Measurements from ENCODE around the gene UBE2H.
"Not testable (repeated sequence)": the region's sequence is repeated elsewhere in the genome, so short reads cannot be mapped to it uniquely, and the experiment has no call there.

The UBE2H gene

DNA sequence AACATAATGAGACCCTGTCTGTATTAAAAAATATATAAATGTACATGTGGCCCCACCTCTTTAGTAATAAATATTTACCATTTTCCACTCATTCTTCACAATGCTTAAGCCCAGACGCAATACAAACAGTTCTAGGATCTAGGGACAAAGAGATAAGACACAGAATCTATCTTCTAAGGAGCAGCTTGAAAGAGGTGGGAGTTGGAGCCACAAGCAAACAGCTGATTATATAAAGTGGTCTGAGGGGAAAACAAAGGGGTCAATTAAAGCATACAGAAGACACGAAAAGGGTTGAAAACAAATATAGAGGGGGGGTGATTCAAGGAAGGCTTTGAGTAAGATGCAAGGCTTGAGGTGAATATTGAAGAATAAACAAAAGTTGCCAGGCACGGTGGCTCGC lies 43.1 kb downstream of the UBE2H start:
- no peak for DNase-seq

- DNase-seq: no peak
Measured at GRCh38 chr7:129908181-129908580, 44.6 kb downstream of the UBE2H start.

GRCh38 chr7:129907122-129907736 lies 45.5 kb downstream of the UBE2H start:
- DNase-seq: no peak

- no peak for DNase-seq
Measured at GRCh38 chr7:129906700-129907099, 46.1 kb downstream of the UBE2H start.

DNA sequence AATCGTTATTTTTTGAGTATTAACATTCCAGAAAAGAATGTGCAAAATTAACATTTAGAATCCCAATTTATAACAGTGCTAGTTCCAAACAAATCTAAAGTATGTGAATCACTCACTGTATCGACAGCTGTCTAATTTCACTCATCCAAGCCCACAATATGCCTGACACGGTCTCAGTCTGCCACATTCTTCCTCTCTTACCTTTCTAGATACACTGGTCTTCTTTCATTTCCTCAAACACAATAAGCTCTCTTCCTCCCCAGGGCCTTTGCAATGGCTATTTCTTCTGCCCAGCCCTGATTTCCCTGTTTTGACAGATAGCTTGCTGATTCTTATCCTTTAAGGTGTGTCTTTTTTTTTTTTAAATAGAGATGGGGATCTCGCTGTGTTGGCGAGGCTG lies 48.8 kb downstream of the UBE2H start:
- no peak for DNase-seq

GRCh38 chr7:129902788-129903422 lies 49.9 kb downstream of the UBE2H start:
- DNase-seq: no peak

DNA sequence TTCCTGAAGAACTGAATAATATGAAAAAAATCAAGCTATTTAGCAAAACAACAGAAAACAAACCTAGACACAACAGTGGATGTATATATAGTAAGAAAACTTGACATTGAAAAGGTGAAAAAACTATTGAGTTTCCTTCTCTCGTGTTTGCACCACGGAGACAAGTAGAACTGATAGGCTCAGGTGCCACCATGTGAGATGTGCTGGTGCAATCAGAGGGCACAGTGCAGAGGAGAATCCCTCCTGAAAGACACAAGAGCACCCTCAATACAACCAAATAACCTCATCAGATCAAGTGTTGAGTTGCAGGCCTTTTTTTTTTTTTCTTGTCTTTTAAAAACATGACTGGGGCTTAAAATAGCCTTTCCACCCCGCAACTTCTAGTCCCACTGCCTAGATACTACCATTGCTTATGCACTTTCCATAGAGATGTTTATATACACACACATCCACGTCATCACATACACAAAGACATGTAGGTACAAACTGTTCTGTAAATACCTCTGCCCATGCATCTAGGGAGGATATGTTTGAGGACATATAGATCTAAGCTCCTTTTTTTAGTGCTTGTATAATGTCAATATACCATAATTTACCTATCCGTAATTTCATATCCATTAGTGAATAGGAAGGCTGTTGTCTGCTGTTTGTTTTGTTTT lies 54.1 kb downstream of the UBE2H start:
- no peak for DNase-seq

GRCh38 chr7:129898007-129898406 lies 54.8 kb downstream of the UBE2H start:
- no peak for DNase-seq

- no peak for DNase-seq
Measured at GRCh38 chr7:129896568-129897382, 56.0 kb downstream of the UBE2H start.

DNA sequence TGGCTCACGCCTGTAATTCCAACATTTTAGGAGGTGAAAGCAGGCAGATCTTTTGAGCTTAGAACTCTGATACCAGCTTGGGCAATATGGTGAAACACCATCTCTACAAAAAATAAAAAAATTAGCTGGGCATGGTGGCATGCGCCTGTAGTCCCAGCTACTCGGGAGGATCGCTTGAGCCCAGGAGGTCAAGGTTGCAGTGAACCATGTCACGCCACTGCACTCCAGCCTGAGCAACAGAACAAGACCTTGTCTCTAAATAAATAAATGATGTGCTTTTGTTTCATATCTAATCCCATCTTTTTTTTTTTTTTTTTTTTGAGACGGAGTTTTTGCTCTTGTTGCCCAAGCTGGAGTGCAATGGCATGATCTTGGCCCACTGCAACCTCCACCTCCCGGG lies 58.6 kb downstream of the UBE2H start:
- DNase-seq: not testable (repeated sequence)

DNA sequence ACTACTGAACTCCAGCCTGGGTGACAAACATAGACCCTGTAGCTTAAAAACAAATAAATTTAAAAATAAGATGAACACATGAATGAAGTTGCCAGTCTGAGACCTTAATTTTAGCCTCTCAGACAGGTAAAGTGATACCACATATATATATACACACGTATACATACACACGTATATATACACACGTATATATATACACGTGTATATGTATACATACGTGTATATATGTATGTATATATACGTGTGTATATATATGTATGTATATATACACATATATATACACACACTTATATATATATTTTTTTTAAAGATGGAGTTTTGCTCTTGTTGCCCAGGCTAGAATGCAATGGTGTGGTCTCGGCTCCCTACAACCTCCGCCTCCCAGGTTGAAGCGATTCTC lies 62.7 kb downstream of the UBE2H start:
- no peak for DNase-seq

DNA sequence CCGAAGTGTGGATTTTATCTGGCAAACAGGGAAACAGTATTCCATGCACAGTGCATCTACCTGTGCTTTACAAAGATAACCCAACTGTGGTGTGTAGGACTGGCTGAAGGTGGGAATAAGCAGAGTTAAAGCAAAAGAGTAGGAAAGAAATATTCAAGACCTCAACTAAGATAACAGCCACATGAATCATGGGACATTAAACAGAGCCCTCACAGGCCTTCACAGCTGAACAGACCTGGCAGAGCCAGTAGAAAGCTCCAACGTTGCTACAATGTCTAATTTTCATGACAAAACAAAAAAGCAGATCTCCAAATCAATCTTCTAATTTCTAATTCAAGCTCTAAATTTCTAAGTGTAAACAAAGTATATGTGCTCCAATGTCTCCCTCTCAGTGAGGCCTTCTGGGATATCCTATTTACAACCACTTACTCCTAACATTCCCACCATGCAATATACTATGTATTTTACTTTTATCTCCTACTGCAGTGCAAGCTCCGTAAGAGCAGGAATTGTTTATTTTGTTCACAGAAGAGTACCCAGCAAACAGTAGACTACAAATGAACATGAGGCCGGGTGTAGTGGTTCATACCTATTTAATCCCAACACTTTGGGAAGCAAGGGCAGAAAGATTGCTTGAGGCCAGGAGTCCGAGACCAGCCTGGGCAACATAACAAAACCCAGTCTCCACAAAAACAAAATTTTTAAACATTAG lies 63.5 kb downstream of the UBE2H start:
- no peak for DNase-seq

DNA sequence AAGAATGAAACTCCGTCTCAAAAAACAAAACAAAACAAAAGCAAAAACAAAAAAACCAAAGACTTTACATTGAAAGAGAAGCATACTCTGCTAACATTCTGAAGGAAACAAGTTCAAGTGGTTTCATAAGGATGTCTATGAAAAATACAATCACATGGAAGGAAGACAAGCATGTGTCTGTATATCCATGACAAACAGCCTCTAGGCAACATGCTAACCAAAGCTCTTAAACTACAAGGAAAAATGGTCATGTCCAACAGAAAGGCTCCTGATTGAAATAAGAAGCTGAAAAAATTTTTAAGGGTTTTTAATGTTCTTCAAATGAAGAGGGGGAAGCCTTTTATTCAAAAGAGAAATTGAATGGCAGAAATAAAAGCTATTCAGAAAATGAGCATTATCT lies 64.9 kb downstream of the UBE2H start:
- no peak for DNase-seq

GRCh38 chr7:129886818-129887186 lies 66.0 kb downstream of the UBE2H start:
- no peak for DNase-seq

GRCh38 chr7:129886167-129886817 lies 66.5 kb downstream of the UBE2H start:
- no peak for DNase-seq

GRCh38 chr7:129884495-129884894 lies 68.3 kb downstream of the UBE2H start:
- DNase-seq: no peak

DNA sequence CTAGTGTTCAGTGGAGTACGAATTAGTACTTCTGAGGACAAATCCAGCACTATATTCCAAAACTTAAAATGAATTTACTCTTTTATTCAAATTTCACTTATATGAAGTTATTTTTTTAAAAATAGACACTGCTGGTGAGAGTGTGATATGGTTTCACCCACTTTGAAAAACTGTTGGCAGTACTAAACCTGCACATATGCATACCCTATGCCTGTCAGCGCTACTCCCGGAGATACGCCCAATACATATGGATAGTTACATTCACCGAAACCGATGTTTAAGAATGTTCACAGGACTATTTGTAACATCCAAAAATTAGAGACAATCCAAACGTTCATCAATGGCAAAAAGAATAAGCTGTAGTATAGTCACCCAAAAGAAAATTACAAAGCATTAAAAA lies 69.6 kb downstream of the UBE2H start:
- DNase-seq: no peak

DNA sequence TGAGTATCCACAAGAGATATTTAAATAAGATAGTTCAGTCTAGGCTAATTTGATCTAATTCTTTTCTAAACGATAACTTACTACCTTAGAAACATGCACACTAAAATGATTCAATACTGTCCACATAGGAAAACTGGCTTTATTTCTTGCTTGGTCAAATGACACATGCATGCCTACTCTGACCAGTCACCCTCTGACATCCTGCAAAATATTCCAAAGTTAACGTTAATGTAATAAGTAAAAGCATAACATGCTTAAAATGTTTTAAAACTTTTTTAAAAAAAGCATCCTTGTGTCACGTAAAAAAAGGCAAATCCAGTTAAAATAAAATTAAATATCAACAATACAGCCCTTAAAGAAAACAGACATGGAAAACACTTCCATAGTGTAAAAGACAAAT lies 70.2 kb downstream of the UBE2H start:
- DNase-seq: no peak

DNA sequence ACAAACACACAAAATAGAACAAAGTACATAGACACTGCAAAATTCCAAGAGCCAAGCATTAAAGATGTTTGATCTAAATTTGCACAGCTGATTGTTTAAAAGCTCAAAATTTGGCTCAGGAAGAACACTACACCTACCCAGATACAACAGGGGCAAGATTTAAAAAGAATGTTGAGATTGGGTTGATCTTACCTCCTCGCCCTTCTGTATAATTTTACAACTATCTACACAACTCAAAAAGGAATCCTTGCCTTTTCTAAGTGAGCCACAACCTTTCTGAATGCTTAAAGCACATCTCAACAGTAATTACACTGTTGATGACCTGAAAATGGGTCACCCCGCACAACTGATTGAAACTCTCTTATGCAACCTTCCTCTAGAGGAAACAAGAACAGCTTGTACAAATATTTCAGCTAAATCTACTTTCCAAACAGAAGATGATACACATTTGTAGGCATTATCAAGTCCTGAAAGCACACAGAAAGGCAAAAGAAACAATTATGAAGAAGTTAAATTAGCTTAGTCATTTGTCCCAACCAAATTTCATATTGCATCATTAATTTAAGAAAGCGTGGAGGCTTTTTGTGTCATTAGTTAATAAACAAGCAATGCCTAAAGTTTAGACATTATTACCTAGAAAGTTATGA lies 75.5 kb downstream of the UBE2H start:
- no peak for DNase-seq

DNA sequence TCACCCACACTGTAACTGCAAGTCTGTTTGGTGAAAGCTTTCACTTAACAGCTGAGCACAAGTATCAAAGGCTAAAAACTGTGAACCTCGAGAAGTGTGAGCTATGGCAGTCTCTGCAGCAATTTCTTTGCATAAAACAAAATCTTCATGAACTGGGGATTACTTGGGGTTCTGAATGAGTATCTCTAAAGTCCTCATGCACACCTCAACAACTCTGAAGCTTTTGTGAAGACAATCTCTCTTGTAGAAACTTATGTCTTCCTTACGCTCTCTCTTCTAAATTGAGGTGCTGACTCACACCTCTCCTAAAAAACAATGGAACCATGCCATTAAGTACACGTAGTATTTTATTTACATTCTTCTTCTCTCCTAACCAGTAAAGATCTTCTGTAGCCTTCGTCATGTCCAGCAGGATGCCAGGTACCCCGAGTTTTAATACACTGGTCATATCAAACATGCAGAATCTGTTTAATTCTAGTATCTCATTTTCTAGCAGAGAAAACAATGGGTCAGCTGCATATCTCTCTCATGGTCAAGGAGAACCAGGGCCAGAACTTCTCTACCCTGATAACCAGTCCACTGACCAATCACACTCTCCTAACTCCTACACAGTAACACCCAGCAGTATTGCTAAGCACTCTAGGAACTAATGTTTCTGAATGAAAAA lies 76.9 kb downstream of the UBE2H start:
- no peak for DNase-seq

All from amygdala (tissue), 56 donors.